HPDE6-E6E7 (cell line): ENCODE data around the gene ERVH48-1.
"Not testable (repeated sequence)": the region's sequence is repeated elsewhere in the genome, so short reads cannot be mapped to it uniquely, and the experiment has no call there.

Experiments
- DNase-seq: peaks from one replicate; pipeline ENCODE4 v3.0.0; 2011; ENCODE audit warnings: missing footprints; ENCODE audit errors: extremely low spot score

The ERVH48-1 gene

DNA sequence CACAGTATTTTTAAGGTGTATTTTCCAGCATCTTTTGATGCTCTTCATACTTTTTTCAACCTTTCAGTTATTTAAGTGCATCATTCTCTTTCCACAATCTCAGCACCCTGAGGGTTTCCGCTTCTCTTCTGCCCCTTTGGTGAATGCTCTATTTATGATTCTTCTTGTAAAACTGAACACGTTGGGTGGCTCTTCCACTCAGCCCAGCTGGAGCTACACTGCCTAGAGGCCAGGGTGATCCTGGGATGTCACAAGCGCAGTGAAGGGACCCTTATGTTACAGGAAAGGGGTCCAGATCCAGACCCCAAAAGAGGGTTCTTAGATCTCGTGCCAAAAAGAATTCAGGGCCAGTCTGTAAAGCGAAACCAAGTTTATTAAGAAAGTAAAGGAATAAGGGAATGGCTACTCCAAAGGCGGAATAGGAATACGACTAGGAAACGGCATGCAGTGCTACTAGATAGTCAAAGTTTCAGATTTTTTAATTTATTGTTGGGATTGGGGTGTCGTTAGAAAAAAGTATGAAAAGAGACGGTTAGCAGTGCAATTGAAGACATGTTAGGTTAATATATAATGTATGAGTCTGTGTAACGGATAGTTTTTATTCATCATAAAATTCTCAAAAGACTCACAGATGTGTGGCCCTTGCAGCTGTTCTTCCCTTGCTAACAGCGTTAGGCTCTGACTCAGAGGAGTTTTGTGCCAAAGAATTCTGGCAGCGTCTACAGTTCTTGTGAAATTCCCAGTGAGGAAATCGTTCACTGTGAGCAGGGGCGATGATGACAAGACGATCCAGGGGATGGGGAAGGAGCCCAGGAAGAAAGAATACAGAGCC lies 14.4 kb upstream of the ERVH48-1 start:
- peak; percentile 76 for DNase-seq

DNA sequence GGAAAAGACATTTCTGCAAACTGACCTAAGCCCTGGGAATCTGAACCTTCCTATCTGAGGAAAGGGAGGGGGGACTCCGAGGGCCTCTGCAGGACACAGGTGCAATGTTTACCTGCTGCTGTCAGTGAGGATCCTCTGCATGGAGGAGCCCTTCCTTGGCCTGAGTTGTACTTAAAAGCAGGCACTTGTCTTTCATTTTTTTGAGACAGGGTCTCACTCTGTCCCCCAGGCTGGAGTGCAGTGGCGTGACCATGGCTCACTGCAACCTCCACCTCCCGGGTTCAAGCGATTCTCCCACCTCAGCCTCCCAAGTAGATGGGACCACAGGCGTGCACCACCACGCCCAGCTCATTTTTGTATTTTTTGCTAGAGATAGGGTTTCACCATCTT lies 13.2 kb upstream of the ERVH48-1 start:
- DNase-seq, result not testable (repeated sequence)

DNA sequence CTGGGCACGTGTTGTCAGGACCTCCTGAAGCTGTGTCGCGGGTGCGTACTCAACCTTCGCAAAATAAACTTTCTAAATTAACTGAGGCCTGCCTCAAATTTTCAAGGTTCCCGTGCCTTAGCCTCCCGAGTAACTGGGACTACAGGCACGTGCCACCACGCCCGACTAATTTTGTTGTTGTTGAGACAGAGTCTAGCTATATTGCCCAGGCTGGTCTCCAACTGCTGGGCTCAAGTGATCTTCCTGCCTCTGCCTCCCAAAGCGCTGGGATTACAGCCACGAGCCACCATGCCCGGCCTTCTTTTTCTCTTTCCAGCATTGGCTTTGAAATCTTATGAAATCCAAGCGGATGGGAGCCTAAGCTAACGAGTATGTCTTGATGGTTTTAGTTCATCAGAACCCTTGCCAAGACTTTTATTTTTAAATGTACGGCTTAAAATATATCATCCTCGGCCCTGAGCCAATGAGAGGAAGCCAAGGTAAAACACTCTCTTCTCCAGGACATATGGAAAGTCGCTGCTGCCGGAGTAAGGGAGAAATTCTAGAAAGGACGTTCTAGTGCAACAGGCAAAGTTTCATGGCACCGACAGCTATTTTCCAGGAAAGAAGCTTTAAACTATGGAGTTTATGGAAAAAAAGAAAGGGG lies 12.7 kb upstream of the ERVH48-1 start:
- DNase-seq, result no peak

DNA sequence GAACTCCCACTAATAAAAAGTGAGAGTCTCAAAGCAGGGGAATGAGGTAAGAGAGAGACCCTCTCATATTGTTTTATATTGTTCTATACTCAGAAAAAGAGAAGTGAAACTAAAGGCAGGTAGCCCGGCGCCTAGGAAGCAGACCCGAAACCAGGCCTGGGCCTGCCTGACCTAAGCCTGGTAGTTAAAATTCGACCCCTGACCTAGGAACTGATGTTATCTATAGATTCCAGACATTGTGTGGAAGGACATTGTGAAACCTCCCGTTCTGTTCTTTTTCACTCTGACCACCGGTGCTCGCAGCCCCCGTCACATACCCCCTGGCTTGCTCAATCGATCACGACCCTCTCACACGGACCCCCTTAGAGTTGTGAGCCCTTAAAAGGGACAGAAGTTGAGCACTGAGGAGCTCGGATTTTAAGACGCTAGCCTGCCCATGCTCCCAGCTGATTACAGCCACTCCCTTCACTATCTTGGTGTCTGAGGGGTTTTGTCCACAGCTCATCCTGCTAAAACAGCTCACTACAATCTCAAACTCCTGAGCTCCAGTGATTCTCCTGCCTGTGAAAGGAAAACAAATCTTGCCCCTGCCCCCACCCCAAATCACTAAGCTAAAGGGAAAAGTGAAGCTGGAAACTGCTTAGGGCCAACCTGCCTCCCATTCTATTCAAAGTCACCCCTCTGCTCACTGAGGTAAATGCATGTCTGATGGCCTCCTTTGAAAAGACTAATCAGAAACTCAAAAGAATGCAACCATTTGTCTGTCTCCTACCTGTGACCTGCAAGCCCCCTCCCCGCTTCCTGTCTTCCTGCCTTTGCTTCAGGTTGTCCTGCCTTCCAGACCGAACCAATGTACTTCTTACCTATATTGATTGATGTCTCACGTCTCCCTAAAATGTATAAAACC lies 11.9 kb upstream of the ERVH48-1 start:
- not testable (repeated sequence) for DNase-seq

DNA sequence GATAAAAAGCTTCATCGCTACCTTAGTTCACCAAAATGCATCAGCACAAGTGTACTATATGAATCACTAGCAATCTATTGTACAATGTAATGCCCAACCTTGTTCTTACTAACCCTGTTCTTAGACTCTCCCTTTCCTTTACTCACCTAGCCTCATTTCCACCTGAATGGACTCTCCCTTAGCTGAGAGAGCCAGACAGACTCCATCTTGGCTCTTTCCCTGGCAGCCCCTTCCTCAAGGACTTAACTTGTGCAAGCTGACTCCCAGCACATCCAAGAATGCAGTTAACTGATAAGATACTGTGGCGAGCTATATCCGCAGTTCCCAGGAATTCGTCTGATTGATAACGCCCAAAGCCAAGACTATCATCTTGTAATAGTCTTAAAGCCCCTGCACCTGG lies 10.9 kb upstream of the ERVH48-1 start:
- DNase-seq, result not testable (repeated sequence)

DNA sequence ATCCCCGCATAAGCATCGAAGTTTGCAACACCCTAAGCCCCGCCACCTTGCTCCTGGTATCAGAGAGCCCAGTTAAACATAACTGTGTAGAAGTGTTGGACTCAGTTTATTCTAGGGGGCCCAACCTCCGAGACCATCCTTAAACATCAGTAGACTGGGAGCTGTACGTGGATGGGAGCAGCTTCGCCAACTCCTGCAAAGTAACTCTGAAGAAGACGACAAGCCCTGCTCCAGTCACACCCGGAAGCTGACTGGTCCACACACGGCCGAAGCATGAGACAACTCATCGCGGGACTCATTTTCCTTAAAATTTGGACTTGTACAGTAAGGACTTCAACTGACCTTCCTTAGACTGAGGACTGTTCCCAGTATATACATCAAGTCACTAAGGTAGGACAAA lies 8.5 kb upstream of the ERVH48-1 start:
- not testable (repeated sequence) for DNase-seq

DNA sequence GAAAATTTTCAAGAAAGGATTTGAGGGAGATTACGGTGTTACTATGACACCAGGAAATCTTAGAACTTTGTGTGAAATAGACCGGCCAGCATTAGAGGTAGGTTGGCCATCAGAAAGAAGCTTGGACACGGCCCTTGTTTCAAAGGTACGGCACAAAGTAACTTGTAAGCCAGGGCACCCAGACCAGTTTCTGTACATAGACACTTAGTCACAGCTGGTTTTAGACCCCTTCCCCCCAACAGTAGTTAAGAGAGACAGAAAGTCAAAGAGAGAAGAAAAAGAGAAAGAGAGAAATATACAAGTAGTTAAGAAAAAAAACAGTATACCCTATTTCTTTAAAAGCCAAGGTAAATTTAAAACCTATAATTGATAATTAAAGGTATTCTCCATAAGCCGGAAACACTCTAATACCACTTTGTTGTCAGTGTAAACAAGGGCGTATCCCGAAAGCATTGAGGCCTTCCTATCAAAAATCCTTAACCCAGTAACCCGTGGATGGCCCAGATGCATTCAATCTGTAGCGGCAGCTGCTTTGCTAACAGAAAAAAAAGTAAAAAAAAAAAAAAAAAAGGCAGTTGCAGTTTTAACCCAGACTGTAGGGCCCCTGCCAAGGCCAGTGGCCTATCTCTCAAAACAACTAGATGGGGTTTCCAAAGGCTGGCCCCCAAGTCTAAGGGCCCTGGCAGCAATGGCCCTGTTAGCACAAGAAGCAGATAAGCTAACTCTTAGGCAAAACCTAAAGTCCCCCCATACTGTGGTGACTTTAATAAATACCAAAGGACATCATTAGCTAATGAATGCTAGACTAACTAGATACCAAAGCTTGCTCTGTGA lies 7.9 kb upstream of the ERVH48-1 start:
- not testable (repeated sequence) for DNase-seq

DNA sequence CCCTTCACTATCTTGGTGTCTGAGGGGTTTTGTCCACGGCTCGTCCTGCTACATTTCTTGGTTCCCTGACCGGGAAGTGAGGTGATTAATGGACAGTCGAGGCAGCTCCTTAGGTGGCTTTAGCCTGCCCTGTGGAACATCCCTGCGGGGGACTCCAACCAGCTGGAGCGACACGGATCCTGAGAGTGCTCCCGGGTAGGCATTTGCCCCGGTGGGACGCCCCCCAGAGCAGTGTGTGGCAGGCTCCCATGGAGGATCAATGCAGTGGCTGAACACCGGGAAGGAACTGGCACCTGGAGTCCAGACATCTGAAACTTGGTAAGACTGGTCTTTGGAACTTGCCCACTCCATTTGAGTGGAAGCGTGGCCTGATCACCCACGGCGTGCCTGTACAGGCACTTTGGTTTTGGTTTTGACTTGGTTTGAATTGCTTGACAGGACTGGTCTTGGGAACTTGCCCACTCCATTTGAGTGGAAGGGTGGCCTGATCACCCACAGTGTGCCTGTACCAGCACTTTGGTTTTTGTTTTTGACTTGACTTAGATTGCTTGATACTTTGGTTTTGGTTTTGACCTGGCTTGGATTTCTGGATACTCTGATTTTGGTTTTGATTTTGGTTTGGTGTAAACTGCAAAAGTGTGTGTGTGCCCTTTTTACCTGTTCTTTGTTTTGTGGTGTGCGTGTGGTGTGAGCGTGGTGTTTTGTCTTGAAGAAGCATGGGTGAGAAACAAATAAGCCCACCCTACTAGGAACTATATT lies 7.1 kb upstream of the ERVH48-1 start:
- not testable (repeated sequence) for DNase-seq

DNA sequence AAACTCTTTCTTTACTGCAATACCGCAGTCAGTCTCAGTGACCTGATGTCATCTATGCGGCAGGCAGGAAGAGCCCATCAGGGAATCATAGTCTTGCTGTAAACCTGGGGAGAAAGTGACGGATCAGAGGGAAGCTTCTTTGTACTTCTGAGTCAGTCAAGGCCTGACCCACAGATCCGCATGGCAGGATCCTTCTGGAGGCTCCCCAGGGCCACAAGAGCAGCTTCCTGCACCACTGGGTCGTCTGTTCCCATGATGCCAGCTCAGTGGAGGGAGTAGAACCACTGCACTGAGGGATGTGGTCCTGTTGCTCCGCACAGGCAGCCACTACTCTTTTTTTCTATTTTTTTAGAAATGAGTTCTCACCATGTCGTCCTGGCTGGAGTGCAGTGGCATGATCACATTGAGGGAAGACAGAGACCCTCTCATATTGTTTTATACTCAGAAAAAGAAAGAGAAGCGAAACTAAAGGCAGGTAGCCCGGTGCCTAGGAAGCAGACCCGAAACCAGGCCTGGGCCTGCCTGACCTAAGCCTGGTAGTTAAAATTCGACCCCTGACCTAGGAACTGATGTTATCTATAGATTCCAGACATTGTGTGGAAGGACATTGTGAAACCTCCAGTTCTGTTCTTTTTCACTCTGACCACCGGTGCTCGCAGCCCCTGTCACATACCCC lies 6.3 kb upstream of the ERVH48-1 start:
- DNase-seq, result no peak

DNA sequence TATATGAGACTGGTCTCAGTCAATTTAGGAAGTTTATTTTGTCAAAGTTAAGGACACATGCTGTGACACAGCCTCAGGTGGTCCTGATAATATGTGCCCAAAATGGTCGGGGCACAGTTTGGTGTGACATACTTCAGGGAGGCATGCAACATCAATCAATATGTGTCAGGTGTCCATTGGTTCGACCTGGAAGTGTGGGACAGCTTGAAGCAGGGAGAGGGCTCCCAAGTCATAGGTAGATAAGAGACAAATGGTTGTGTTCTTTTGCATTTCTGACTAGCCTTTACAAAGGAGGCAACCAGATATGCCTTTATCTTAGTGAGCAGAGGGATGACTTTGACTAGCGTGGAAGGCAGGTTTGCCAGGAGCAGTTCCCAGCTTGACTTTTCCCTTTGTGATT lies 4.5 kb upstream of the ERVH48-1 start:
- no peak for DNase-seq

DNA sequence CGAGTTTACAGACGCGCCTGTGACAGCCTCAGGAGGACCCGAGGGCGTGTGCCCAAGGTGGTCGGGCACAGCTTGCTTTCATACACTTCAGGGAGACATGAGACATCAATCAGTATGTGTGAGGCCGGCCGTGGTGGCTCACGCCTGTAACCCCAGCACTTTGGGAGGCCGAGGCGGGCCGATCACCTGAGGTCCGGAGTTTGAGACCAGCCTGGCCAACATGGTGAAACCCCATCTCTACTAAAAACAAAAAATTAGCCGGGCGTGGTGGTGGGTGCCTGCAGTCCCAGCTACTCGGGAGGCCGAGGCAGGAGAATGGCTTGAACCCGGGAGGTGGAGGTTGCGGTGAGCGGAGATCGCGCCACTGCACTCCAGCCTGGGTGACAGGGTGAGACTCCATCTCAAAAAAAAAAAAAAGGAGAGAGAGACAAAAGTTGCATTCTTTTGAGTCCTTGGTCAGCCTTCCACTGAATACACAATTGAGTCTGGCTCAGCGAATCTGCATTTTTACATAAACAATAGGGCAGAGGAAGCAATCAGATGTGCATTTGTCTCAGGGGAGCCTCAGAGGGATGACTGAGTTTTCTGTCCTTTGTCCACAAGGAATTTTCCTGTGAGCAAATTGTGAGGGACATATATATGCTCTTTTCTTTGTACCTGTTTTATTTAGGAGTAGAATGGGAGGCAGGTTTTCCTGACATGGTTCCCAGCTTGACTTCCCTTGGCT lies 2.2 kb upstream of the ERVH48-1 start:
- DNase-seq, result not testable (repeated sequence)

DNA sequence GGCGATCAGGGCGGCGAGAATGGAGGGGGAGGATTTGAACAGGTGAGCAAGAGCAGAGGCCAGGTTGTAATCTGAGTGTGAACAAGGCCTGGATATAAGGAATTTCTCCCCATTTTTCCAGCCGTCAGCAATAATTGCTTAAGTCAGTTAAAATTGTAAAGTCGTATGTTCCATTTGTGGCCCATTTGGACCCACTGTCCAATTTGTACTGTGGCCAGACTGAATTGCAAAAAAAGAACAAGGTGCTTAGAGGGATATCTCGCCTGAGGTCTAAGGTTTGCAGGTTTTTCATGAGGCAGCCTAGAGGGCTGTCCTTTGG lies 1.0 kb downstream of the ERVH48-1 start:
- no peak for DNase-seq

DNA sequence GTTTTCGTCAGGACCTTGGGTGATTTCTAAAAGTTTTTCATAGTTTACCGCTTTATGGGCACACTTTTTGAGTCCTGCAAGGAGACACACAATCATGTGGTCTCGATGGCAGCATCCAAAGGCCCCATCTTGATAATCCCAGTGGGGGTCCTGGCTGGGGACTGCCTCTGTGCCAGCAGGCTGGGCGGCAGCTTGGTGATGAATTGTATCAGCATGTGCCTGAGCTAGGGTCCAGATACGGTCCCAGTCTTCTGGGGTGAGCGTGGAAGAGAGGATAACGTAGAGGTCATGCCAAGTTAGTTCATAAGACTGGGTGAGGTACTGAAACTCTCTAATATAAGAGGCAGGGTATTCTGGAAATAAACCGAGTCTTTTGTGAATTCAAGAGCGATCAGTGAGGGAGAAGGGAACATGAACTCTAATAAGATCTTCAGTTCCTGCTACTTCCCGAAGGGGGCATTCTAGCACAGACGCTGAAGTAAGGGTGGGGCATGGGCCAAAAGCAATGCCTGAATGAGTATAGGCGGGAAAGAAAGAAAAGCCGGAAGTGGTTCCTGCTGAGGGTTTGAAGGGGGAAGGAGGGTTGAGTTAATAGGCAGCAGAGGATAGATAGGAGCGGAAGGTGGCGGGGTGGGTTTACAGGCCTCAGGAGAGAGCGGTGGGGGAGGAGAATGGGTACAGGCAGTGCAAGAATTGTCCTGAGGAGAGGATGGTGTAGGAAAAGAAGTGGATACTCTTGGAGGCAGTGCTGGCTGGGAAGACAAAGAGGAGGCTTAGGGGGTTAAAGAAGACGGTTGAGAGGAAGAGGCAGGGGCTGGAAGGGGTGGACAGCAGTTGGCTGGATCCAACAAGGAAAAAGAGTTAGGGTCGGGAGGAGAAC lies 1.6 kb downstream of the ERVH48-1 start:
- peak; percentile 86 for DNase-seq

DNA sequence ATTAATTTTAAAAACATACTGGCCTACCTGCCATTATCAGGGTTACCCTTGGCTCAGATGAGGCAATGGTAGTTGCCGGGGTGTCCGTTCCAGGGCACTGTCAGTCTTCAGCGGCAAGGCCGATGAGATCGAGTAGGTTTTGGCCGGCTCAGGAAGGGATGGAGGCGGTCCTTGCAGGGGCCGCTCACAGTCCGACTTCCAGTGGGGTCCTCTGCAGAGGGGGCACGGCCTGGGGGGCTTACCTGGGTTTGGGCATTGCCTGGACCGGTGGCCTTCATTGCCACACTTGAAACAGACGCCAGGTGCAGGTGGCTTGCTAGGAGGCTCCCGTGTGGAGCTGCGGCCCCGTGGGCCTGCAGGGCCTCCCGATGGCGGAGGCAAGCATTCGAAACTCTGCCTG lies 2.5 kb downstream of the ERVH48-1 start:
- no peak for DNase-seq

DNA sequence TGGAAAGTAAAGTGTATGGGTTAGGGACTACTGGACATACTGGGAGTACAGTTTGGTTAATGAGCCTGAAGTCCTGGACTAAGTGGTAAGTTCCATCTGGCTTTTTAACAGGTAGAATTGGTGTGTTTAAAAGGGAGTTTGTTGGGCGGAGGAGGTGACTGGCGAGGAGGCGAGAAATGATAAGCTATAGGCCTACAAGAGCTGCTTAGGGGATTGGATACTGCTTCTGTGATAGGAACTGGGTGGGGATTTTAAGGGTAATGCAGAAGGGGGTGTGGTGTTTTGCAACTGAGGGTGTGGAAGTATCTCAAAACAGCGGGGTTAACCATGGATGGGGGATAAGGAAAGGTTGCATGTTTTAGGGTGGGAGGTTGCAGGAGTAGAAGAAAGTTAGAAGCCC lies 3.5 kb downstream of the ERVH48-1 start:
- no peak for DNase-seq

DNA sequence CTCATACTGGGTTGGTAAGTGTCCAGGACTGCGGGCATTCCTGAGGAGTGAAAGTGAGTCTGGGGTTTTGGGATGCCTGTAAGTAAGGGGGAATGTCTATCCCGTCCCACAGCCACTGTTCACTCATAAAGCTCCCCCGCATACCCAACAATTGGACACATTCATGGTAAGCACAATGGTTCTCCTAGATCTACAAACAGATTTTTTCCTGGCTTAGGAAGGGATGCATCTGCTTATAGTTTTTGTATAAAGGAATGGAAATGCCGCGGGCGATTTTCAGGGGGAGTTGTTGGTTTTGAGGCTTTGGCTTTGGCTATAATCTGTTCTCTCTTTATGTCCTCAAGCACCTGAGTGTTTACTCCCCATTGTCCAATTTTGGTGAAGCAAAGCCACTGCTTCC lies 7.1 kb downstream of the ERVH48-1 start:
- no peak for DNase-seq

DNA sequence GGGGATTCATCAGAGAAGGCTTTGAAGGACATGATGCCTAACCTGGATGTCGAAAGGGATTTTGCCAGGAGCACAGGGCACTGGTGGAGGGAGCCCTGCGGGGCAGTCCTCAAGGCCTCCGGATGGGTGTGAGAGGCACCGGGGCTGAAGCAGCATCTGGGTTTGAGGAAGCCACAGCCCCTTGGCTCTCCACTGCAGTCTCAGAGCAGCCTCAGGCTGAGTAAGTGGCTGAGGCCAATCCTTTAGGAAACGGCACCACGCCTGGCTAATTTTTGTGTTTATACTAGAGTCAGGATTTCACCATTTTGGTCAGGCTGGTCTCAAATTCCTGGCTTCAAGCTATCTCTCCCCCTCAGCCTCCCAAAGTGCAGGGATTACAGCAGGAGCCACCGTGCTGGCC lies 12.0 kb downstream of the ERVH48-1 start:
- no peak for DNase-seq

DNA sequence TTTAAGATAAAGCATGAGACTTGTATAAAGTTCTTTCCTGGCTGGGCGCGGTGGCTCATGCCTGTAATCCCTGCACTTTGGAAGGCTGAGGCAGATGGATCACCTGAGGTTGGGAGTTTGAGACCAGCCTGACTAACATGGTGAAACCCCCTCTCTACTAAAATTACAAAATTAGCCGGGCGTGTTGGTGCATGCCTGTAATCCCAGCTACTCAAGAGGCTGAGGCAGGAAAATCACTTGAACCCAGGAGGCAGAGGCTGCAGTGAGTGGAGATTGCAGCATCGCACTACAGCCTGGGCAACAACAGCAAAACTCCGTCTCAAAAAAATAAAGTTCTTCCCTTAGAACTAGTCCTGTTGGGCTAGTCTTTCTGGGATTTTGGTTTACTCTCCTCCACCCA lies 13.5 kb downstream of the ERVH48-1 start:
- not testable (repeated sequence) for DNase-seq

DNA sequence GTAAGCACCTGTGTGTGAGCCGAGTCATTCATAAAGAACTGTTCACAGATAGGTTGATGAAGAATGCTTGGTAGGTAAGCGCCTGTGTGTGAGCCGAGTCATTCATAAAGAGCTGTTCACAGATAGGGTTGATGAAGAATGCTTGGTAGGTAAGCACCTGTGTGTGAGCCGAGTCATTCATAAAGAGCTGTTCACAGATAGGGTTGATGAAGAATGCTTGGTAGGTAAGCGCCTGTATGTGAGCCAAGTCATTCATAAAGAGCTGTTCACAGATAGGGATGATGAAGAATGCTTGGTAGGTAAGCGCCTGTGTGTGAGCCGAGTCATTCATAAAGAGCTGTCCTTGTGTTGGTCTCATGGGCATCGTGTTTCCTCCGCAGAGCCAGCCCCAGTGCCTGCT lies 16.9 kb downstream of the ERVH48-1 start:
- DNase-seq, result not testable (repeated sequence)
